GM19468 (cell line): Measurements from ENCODE around the gene ALG3.

Experiments
- ATAC-seq: cut with Tn5 transposase; IDR thresholded peaks from one replicate; pipeline ENCODE4 v1.9.1; 2021; ENCODE audit warnings: mild to moderate bottlenecking, moderate library complexity, moderate number of reproducible peaks; ENCODE audit not compliant: unreplicated experiment; ENCODE audit errors: extremely low read depth

The ALG3 gene

GRCh38 chr3:184203526-184203925 lies 45.2 kb downstream of the ALG3 start:
- no peak for ATAC-seq

- no peak for ATAC-seq
These were observed 47.9 kb downstream of the ALG3 start for GRCh38 chr3:184200825-184201224.

- ATAC-seq: no peak
These were observed 50.3 kb downstream of the ALG3 start for GRCh38 chr3:184198509-184198908.

GRCh38 chr3:184196536-184196935 lies 52.2 kb downstream of the ALG3 start:
- ATAC-seq: no peak

- no peak for ATAC-seq
These were observed 54.7 kb downstream of the ALG3 start for GRCh38 chr3:184193991-184194539.

- no peak for ATAC-seq
These were observed 55.9 kb downstream of the ALG3 start for GRCh38 chr3:184192889-184193288.
